AG20443 (cell line): ENCODE results near the gene PTPRS.
"Not testable (repeated sequence)": the region's sequence is repeated elsewhere in the genome, so short reads cannot be mapped to it uniquely, and the experiment has no call there.

Experiments used
- DNase-seq: peaks from one replicate; pipeline ENCODE4 v3.0.0; 2012; ENCODE audit warnings: low spot score, mixed read lengths

Gene PTPRS

GRCh38 chr19:5340637-5341447 lies at the start of gene PTPRS:
TSS of gene PTPRS (minus strand) at chr19:5340812. CDS start at chr19:5286140, 54,672 bp downstream.
- DNase-seq, result peak; percentile 99

GRCh38 chr19:5389353-5389752 lies 48.7 kb upstream of the PTPRS start:
- DNase-seq, result no peak

- no peak for DNase-seq
Measured at GRCh38 chr19:5387472-5387871, 46.9 kb upstream of the PTPRS start.

GRCh38 chr19:5386841-5387240 lies 46.2 kb upstream of the PTPRS start:
- DNase-seq, result no peak

GRCh38 chr19:5381197-5381596 lies 40.6 kb upstream of the PTPRS start:
- DNase-seq, result not testable (repeated sequence)

- DNase-seq, result no peak
Measured at GRCh38 chr19:5380215-5380919, 39.8 kb upstream of the PTPRS start.

GRCh38 chr19:5376928-5377327 lies 36.3 kb upstream of the PTPRS start:
- no peak for DNase-seq

- no peak for DNase-seq
Measured at GRCh38 chr19:5372572-5373200, 32.1 kb upstream of the PTPRS start.

- peak; percentile 55 for DNase-seq
Measured at GRCh38 chr19:5369962-5370367, 29.4 kb upstream of the PTPRS start.

GRCh38 chr19:5369304-5369703 lies 28.7 kb upstream of the PTPRS start:
- no peak for DNase-seq

GRCh38 chr19:5367530-5368133 lies 27.0 kb upstream of the PTPRS start:
- DNase-seq, result no peak

GRCh38 chr19:5365905-5366304 lies 25.3 kb upstream of the PTPRS start:
- no peak for DNase-seq

- no peak for DNase-seq
Measured at GRCh38 chr19:5364674-5365073, 24.1 kb upstream of the PTPRS start.

GRCh38 chr19:5361839-5362238 lies 21.2 kb upstream of the PTPRS start:
- DNase-seq, result not testable (repeated sequence)

- DNase-seq, result no peak
Measured at GRCh38 chr19:5361407-5361806, 20.8 kb upstream of the PTPRS start.

GRCh38 chr19:5360003-5360780 lies 19.6 kb upstream of the PTPRS start:
- peak; percentile 51 for DNase-seq

- peak; percentile 32 for DNase-seq
Measured at GRCh38 chr19:5358173-5358800, 17.7 kb upstream of the PTPRS start.

GRCh38 chr19:5357584-5357983 lies 17.0 kb upstream of the PTPRS start:
- no peak for DNase-seq

- no peak for DNase-seq
Measured at GRCh38 chr19:5356918-5357317, 16.3 kb upstream of the PTPRS start.

GRCh38 chr19:5356428-5356827 lies 15.8 kb upstream of the PTPRS start:
- DNase-seq, result no peak

- DNase-seq, result no peak
Measured at GRCh38 chr19:5355693-5356092, 15.1 kb upstream of the PTPRS start.
